HEK293 (cell line): Measurements from ENCODE around the gene SNTG2.

Experiments
- CTCF ChIA-PET: fragments of 350-600 bp; formaldehyde crosslinking; extraction: SDS; loops from one replicate; lab custom pipeline; 2021; ENCODE audit warnings: antibody characterized with exemption; lab: Yijun Ruan, JAX
- POLR2A ChIA-PET: fragments of 300-600 bp; formaldehyde crosslinking; extraction: SDS; loops from one replicate; lab custom pipeline; 2020; ENCODE audit warnings: antibody characterized with exemption, inconsistent platforms; lab: Yijun Ruan, JAX
- H3K27ac ChIP-seq: fragments of 200-500 bp; sonication (Bioruptor generic); 2 replicates; pipeline ENCODE4 v1.5.1; 2014; ENCODE audit warnings: low read depth, low read length, control low read depth, inconsistent platforms; ENCODE audit errors: extremely low read depth
- H3K36me3 ChIP-seq, 2 experiments: fragments of 200-500 bp in 1 of 2; sonication (Bioruptor generic) in 1 of 2; 1 replicate in 1 of 2; 2 replicates in 1 of 2; pipeline ENCODE4 v1.5.1; 2014 to 2017; ENCODE audit warnings: inconsistent platforms in 2 of 2, low read length in 2 of 2; ENCODE audit not compliant: control insufficient read depth in 2 of 2, insufficient read depth in 1 of 2
- H3K4me1 ChIP-seq: fragments of 200-500 bp; sonication (Bioruptor generic); 2 replicates; pipeline ENCODE4 v1.5.1; 2014; ENCODE audit warnings: mild to moderate bottlenecking, low read length, inconsistent platforms; ENCODE audit not compliant: control insufficient read depth, insufficient read depth
- H3K4me3 ChIP-seq: 2 replicates; pipeline ENCODE4 v1.5.1; 2011; ENCODE audit warnings: low read depth, mild to moderate bottlenecking, control low read depth, low read length, moderate library complexity
- H3K9me3 ChIP-seq: fragments of 200-500 bp; sonication (Bioruptor generic); 2 replicates; pipeline ENCODE4 v1.5.1; 2014; ENCODE audit warnings: low read depth, low read length, inconsistent platforms; ENCODE audit not compliant: control insufficient read depth, insufficient read depth
- PRDM10 ChIP-seq: fragments of 450-650 bp; formaldehyde crosslinking; IDR thresholded peaks from 2 replicates; pipeline ENCODE4 v1.5.1; 2016; ENCODE audit warnings: missing biosample characterization, missing genetic modification characterization
- SCRT1 ChIP-seq: fragments of 450-650 bp; formaldehyde crosslinking; IDR thresholded peaks from 2 replicates; pipeline ENCODE4 v1.5.1; 2016; ENCODE audit warnings: missing biosample characterization, missing genetic modification characterization, borderline replicate concordance
- TCF7L2 ChIP-seq: IDR thresholded peaks from 2 replicates; pipeline ENCODE4 v1.6.1; 2011; ENCODE audit warnings: low read depth, mild to moderate bottlenecking, inconsistent platforms, low read length, moderate library complexity, borderline replicate concordance
- WT1 ChIP-seq: fragments of 450-650 bp; formaldehyde crosslinking; IDR thresholded peaks from 2 replicates; pipeline ENCODE4 v1.5.1; 2016; ENCODE audit warnings: missing biosample characterization, missing genetic modification characterization
- YY1 ChIP-seq: fragments of 450-650 bp; formaldehyde crosslinking; IDR thresholded peaks from 2 replicates; pipeline ENCODE4 v1.5.1; 2018; ENCODE audit warnings: missing biosample characterization, missing genetic modification characterization
- ZBTB20 ChIP-seq: fragments of 450-650 bp; formaldehyde crosslinking; IDR thresholded peaks from 2 replicates; pipeline ENCODE4 v1.5.1; 2016; ENCODE audit warnings: missing biosample characterization, missing genetic modification characterization
- ZNF133 ChIP-seq: fragments of 450-650 bp; formaldehyde crosslinking; IDR thresholded peaks from 2 replicates; pipeline ENCODE4 v1.5.1; 2016; ENCODE audit warnings: missing biosample characterization, missing genetic modification characterization
- ZNF157 ChIP-seq: fragments of 450-650 bp; formaldehyde crosslinking; IDR thresholded peaks from 2 replicates; pipeline ENCODE4 v1.5.1; 2016; ENCODE audit warnings: missing biosample characterization, missing genetic modification characterization
- ZNF23 ChIP-seq: fragments of 450-650 bp; formaldehyde crosslinking; IDR thresholded peaks from 2 replicates; pipeline ENCODE4 v1.5.1; 2016; ENCODE audit warnings: missing biosample characterization, missing genetic modification characterization, borderline replicate concordance
- ZNF394 ChIP-seq: fragments of 450-650 bp; formaldehyde crosslinking; IDR thresholded peaks from 2 replicates; pipeline ENCODE4 v1.5.1; 2016; ENCODE audit warnings: missing biosample characterization, missing genetic modification characterization, mild to moderate bottlenecking, moderate library complexity, borderline replicate concordance
- ZNF423 ChIP-seq: fragments of 450-650 bp; formaldehyde crosslinking; IDR thresholded peaks from 2 replicates; pipeline ENCODE4 v1.5.1; 2016; ENCODE audit warnings: missing biosample characterization, missing genetic modification characterization
- ZNF555 ChIP-seq: fragments of 450-650 bp; formaldehyde crosslinking; conservative IDR thresholded peaks from 2 replicates; pipeline ENCODE4 v1.5.1; 2017; ENCODE audit warnings: missing biosample characterization, mild to moderate bottlenecking, missing genetic modification characterization, inconsistent platforms
- ZNF571 ChIP-seq: fragments of 450-650 bp; formaldehyde crosslinking; IDR thresholded peaks from 2 replicates; pipeline ENCODE4 v1.5.0; 2017; ENCODE audit warnings: missing biosample characterization, missing genetic modification characterization
- ZNF624 ChIP-seq: fragments of 450-650 bp; formaldehyde crosslinking; IDR thresholded peaks from 2 replicates; pipeline ENCODE4 v1.5.1; 2017; ENCODE audit warnings: missing biosample characterization, missing genetic modification characterization
- ZNF629 ChIP-seq: fragments of 450-650 bp; formaldehyde crosslinking; IDR thresholded peaks from 2 replicates; pipeline ENCODE4 v1.5.1; 2017; ENCODE audit warnings: missing biosample characterization, missing genetic modification characterization
- ZNF747 ChIP-seq: fragments of 450-650 bp; formaldehyde crosslinking; IDR thresholded peaks from 2 replicates; pipeline ENCODE4 v1.5.1; 2016; ENCODE audit warnings: missing biosample characterization, missing genetic modification characterization
- TF ChIP-seq, protein P1 (sequence below): fragments of 450-650 bp; formaldehyde crosslinking; IDR thresholded peaks from 2 replicates; pipeline ENCODE4 v1.5.1; 2016; ENCODE audit warnings: missing biosample characterization, missing genetic modification characterization
- TF ChIP-seq, protein P2 (sequence below): fragments of 450-650 bp; formaldehyde crosslinking; IDR thresholded peaks from 2 replicates; pipeline ENCODE4 v1.5.1; 2016; ENCODE audit warnings: missing biosample characterization, missing genetic modification characterization

The SNTG2 gene

DNA sequence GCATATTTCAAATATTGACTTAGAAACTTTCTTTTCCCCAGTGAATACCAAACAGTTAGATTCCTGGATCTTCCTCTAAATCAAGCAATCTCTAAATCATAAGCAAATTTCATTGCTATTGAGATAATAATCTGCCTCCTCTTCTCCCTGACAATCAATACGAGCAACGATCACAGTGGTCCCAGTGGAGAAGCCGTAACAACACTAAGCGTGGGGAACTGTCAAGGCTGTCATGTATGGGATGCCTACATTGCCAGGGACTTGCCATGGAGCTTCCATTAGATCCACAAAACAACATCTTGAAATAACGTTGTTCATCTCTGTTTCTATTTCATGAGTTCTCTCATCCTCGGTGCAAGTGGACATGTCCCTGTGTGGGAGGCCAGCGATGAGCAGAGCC, 61.3 kb downstream of the SNTG2 start:
- no peak overlapping the region for H3K27ac ChIP-seq
- CTCF ChIA-PET: interaction anchor here (0.5 kb wide), 1 partner anchor 128 kb away, joined by 3 read pairs; no protein-coding TSS in a partner anchor
- POLR2A ChIA-PET: no interaction called here
- H3K4me1 ChIP-seq: peaks cover 10% of the 10 kb centered on the region; the same call in 1 of the 2 replicates
- TF ChIP-seq, protein P1, sequence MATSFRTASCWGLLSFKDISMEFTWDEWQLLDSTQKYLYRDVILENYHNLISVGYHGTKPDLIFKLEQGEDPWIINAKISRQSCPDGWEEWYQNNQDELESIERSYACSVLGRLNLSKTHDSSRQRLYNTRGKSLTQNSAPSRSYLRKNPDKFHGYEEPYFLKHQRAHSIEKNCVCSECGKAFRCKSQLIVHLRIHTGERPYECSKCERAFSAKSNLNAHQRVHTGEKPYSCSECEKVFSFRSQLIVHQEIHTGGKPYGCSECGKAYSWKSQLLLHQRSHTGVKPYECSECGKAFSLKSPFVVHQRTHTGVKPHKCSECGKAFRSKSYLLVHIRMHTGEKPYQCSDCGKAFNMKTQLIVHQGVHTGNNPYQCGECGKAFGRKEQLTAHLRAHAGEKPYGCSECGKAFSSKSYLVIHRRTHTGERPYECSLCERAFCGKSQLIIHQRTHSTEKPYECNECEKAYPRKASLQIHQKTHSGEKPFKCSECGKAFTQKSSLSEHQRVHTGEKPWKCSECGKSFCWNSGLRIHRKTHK: no peak
- TF ChIP-seq ZNF555 (tag by site-specific recombination): no peak
- TF ChIP-seq ZBTB20 (tag by site-specific recombination): no peak
- TF ChIP-seq ZNF133 (tag by site-specific recombination): no peak
- TF ChIP-seq WT1 (tag by site-specific recombination): no peak
- TF ChIP-seq ZNF394: no peak
- no peak for TF ChIP-seq YY1
- no peak for TF ChIP-seq SCRT1 (tag by site-specific recombination)
- TF ChIP-seq ZNF629: no peak
- no peak for TF ChIP-seq ZNF624 (tag by site-specific recombination)
- no peak for TF ChIP-seq ZNF423 (tag by site-specific recombination)
- no peak for TF ChIP-seq ZNF157 (tag by site-specific recombination)
- TF ChIP-seq PRDM10 (tag by site-specific recombination): no peak
- TF ChIP-seq ZNF747 (tag by site-specific recombination): no peak
- TF ChIP-seq ZNF23 (tag by site-specific recombination): no peak
- TF ChIP-seq, all 188 proteins: peak for 0
- H3K9me3 ChIP-seq: no peaks in the 10 kb centered on the region
- H3K36me3 ChIP-seq: no peaks in the 10 kb centered on the region
- H3K4me3 ChIP-seq: no peak overlapping the region

DNA sequence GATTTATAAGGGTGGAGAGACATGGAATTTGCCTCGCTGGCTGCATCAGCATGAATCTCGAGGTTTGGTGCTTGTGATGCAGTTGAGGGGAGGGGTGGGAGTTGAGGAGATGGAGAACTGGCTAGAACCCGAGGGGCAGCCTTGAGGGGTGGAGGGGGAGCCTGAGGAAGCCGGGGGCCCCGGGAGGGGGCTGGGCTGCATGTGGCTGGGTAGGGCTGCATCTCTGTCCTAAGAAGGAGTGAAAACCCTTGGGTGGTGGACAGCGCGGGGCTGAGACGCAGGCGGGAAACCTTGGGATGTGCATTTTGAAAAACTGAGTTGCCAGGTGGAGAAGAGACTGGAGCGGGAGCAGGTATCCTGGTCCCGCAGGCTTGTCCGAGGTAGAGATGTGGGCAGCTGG, 64.2 kb downstream of the SNTG2 start:
- no peak for TF ChIP-seq TCF7L2
- no peak for TF ChIP-seq ZNF571 (tag by site-specific recombination)
- TF ChIP-seq, protein P2, sequence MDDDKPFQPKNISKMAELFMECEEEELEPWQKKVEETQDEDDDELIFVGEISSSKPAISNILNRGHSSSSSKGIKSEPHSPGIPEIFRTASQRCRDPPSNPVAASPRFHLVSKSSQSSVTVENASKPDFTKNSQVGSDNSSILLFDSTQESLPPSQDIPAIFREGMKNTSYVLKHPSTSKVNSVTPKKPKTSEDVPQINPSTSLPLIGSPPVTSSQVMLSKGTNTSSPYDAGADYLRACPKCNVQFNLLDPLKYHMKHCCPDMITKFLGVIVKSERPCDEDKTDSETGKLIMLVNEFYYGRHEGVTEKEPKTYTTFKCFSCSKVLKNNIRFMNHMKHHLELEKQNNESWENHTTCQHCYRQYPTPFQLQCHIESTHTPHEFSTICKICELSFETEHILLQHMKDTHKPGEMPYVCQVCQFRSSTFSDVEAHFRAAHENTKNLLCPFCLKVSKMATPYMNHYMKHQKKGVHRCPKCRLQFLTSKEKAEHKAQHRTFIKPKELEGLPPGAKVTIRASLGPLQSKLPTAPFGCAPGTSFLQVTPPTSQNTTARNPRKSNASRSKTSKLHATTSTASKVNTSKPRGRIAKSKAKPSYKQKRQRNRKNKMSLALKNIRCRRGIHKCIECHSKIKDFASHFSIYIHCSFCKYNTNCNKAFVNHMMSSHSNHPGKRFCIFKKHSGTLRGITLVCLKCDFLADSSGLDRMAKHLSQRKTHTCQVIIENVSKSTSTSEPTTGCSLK (tag by site-specific recombination): no peak
- ChIA-PET CTCF (no interaction called here), POLR2A (no interaction called here)
- H3K9me3 ChIP-seq: no peaks in the 10 kb centered on the region
- no peaks in the 10 kb centered on the region for H3K36me3 ChIP-seq
- H3K27ac ChIP-seq: no peak overlapping the region
- no peak overlapping the region for H3K4me3 ChIP-seq
- H3K4me1 ChIP-seq: peaks cover 10% of the 10 kb centered on the region; the same call in 1 of the 2 replicates
